Measurements from ENCODE around the gene ARHGAP15. TPM values are rescaled to one million over a fixed set of nuclear protein-coding genes. Genes with fewer than 3 reads are reported as not detected.

ARHGAP15 gene
- total RNA-seq, 1 donor from 2014 or later: not detected

- Histone ChIP-seq H3K9ac (ENCODE audit: low read length) (no peak overlapping the region), H3K4me1 (ENCODE audit: insufficient read depth, low read length) (no peaks in the 10 kb centered on the region), H3K4me3 (ENCODE audit: insufficient read depth, low read depth, low read length) (no peak overlapping the region), H3K27me3 (ENCODE audit: insufficient read depth, low read length) (no peaks in the 10 kb centered on the region), H4K20me1 (ENCODE audit: insufficient read depth, low read length) (no peaks in the 10 kb centered on the region), H3K4me2 (ENCODE audit: low read length) (no peak overlapping the region), H2AFZ (ENCODE audit: low read depth, low read length) (no peak overlapping the region), H3K27ac (ENCODE audit: low read depth, low read length) (no peak overlapping the region), H3K79me2 (ENCODE audit: insufficient read depth, low read length) (no peaks in the 10 kb centered on the region), H3K36me3 (ENCODE audit: insufficient read depth, low read length) (no peaks in the 10 kb centered on the region), H3K9me3 (ENCODE audit: insufficient read depth, low read depth, low read length) (no peaks in the 10 kb centered on the region)
- Mint-ChIP-seq H3K27me3 (ENCODE audit: low read depth, unreplicated experiment) (no peaks in the 10 kb centered on the region), H3K4me1 (ENCODE audit: low read depth, unreplicated experiment) (no peaks in the 10 kb centered on the region), H3K36me3 (ENCODE audit: low read depth, unreplicated experiment) (no peaks in the 10 kb centered on the region), H3K4me3 (ENCODE audit: unreplicated experiment) (no peak overlapping the region), H3K27ac (ENCODE audit: unreplicated experiment) (no peak overlapping the region), H3K9me3 (ENCODE audit: unreplicated experiment) (peaks cover 1% of the 10 kb centered on the region)
- no peak for FAIRE-seq
- TF ChIP-seq CTCF (IDR thresholded peaks at IDR 0.05; ENCODE audit: insufficient read depth, low read depth, low read length) (no peak), EZH2 (IDR thresholded peaks at IDR 0.05; ENCODE audit: insufficient read depth, low read length) (no peak)
- no peak for DNase-seq (ENCODE audit: low read depth)
Observed at GRCh38 chr2:143237146-143237777, 108.0 kb downstream of the ARHGAP15 start.

- no peaks in the 10 kb centered on the region for H3K4me1 Mint-ChIP-seq (ENCODE audit: low read depth, unreplicated experiment)
- no peaks in the 10 kb centered on the region for H3K36me3 Mint-ChIP-seq (ENCODE audit: low read depth, unreplicated experiment)
- no peak overlapping the region for H3K27ac ChIP-seq (ENCODE audit: low read depth, low read length)
- H3K9me3 ChIP-seq (ENCODE audit: insufficient read depth, low read depth, low read length): no peaks in the 10 kb centered on the region
- no peak overlapping the region for H2AFZ ChIP-seq (ENCODE audit: low read depth, low read length)
- no peaks in the 10 kb centered on the region for H3K36me3 ChIP-seq (ENCODE audit: insufficient read depth, low read length)
- no peaks in the 10 kb centered on the region for H3K4me1 ChIP-seq (ENCODE audit: insufficient read depth, low read length)
- no peaks in the 10 kb centered on the region for H4K20me1 ChIP-seq (ENCODE audit: insufficient read depth, low read length)
- no peak for FAIRE-seq
- no peak overlapping the region for H3K4me2 ChIP-seq (ENCODE audit: low read length)
- DNase-seq (ENCODE audit: low read depth): peak; percentile 29
- no peak overlapping the region for H3K27ac Mint-ChIP-seq (ENCODE audit: unreplicated experiment)
- no peaks in the 10 kb centered on the region for H3K9me3 Mint-ChIP-seq (ENCODE audit: unreplicated experiment)
- H3K9ac ChIP-seq (ENCODE audit: low read length): no peak overlapping the region
- no peaks in the 10 kb centered on the region for H3K79me2 ChIP-seq (ENCODE audit: insufficient read depth, low read length)
- no peak overlapping the region for H3K4me3 Mint-ChIP-seq (ENCODE audit: unreplicated experiment)
- H3K27me3 Mint-ChIP-seq (ENCODE audit: low read depth, unreplicated experiment): no peaks in the 10 kb centered on the region
- TF ChIP-seq CTCF (IDR thresholded peaks at IDR 0.05; ENCODE audit: insufficient read depth, low read depth, low read length) (no peak), EZH2 (IDR thresholded peaks at IDR 0.05; ENCODE audit: insufficient read depth, low read length) (no peak)
- H3K4me3 ChIP-seq (ENCODE audit: insufficient read depth, low read depth, low read length): no peak overlapping the region
- no peaks in the 10 kb centered on the region for H3K27me3 ChIP-seq (ENCODE audit: insufficient read depth, low read length)
Observed at GRCh38 chr2:143241403-143242088, 112.3 kb downstream of the ARHGAP15 start.

GRCh38 chr2:143246246-143246645 lies 117.0 kb downstream of the ARHGAP15 start:
- Histone ChIP-seq H3K4me1 (ENCODE audit: insufficient read depth, low read length) (no peaks in the 10 kb centered on the region), H3K27ac (ENCODE audit: low read depth, low read length) (no peak overlapping the region), H3K79me2 (ENCODE audit: insufficient read depth, low read length) (no peaks in the 10 kb centered on the region), H4K20me1 (ENCODE audit: insufficient read depth, low read length) (no peaks in the 10 kb centered on the region), H3K4me3 (ENCODE audit: insufficient read depth, low read depth, low read length) (no peak overlapping the region), H2AFZ (ENCODE audit: low read depth, low read length) (no peak overlapping the region), H3K9me3 (ENCODE audit: insufficient read depth, low read depth, low read length) (no peaks in the 10 kb centered on the region), H3K4me2 (ENCODE audit: low read length) (no peak overlapping the region), H3K36me3 (ENCODE audit: insufficient read depth, low read length) (no peaks in the 10 kb centered on the region), H3K27me3 (ENCODE audit: insufficient read depth, low read length) (no peaks in the 10 kb centered on the region), H3K9ac (ENCODE audit: low read length) (no peak overlapping the region)
- no peak for FAIRE-seq
- TF ChIP-seq CTCF (IDR thresholded peaks at IDR 0.05; ENCODE audit: insufficient read depth, low read depth, low read length) (no peak), EZH2 (IDR thresholded peaks at IDR 0.05; ENCODE audit: insufficient read depth, low read length) (no peak)
- Mint-ChIP-seq H3K4me3 (ENCODE audit: unreplicated experiment) (no peak overlapping the region), H3K4me1 (ENCODE audit: low read depth, unreplicated experiment) (no peaks in the 10 kb centered on the region), H3K27me3 (ENCODE audit: low read depth, unreplicated experiment) (no peaks in the 10 kb centered on the region), H3K9me3 (ENCODE audit: unreplicated experiment) (no peaks in the 10 kb centered on the region), H3K27ac (ENCODE audit: unreplicated experiment) (no peak overlapping the region), H3K36me3 (ENCODE audit: low read depth, unreplicated experiment) (no peaks in the 10 kb centered on the region)
- DNase-seq (ENCODE audit: low read depth): no peak
